DOHH2 (cell line): ENCODE measurements around the gene P3H2.

Experiments
- H3F3A ChIP-seq: fragments of 200-600 bp; sonication (generic), shearing (Covaris generic); 2 replicates; pipeline ENCODE4 v1.6.0; 2016; ENCODE audit warnings: antibody characterized with exemption, mild to moderate bottlenecking; ENCODE audit not compliant: control insufficient read depth, insufficient read depth
- H3K27ac ChIP-seq: fragments of 200-600 bp; sonication (generic); 2 replicates; pipeline ENCODE4 v1.5.1; 2014; ENCODE audit warnings: low read depth, mild to moderate bottlenecking, low read length, moderate library complexity
- H3K27me3 ChIP-seq: fragments of 200-600 bp; sonication (generic); 2 replicates; pipeline ENCODE4 v1.6.1; 2014; ENCODE audit warnings: mild to moderate bottlenecking, low read length, mixed read lengths; ENCODE audit not compliant: control insufficient read depth
- H3K36me3 ChIP-seq: fragments of 200-600 bp; sonication (generic); 2 replicates; pipeline ENCODE4 v1.6.1; 2014; ENCODE audit warnings: mild to moderate bottlenecking, low read length, moderate library complexity, mixed read lengths; ENCODE audit not compliant: control insufficient read depth
- H3K4me1 ChIP-seq: fragments of 200-600 bp; sonication (generic); 2 replicates; pipeline ENCODE4 v1.6.1; 2014; ENCODE audit warnings: mild to moderate bottlenecking, low read length, mixed read lengths; ENCODE audit not compliant: control insufficient read depth
- H3K4me2 ChIP-seq: fragments of 200-600 bp; sonication (generic); 2 replicates; pipeline ENCODE4 v1.6.0; 2014; ENCODE audit warnings: mild to moderate bottlenecking, low read length, moderate library complexity
- H3K4me3 ChIP-seq: fragments of 200-600 bp; sonication (generic); 2 replicates; pipeline ENCODE4 v1.5.1; 2014; ENCODE audit warnings: mild to moderate bottlenecking, low read length, mixed read lengths
- H3K79me2 ChIP-seq: fragments of 200-600 bp; sonication (generic); 2 replicates; pipeline ENCODE4 v1.6.1; 2014; ENCODE audit warnings: mild to moderate bottlenecking, low read length, mixed read lengths; ENCODE audit not compliant: control insufficient read depth
- H3K9me2 ChIP-seq: fragments of 200-600 bp; sonication (generic); replicated peaks from 2 replicates; pipeline ENCODE4 v1.6.1; 2014; ENCODE audit warnings: mild to moderate bottlenecking, low read length, mixed read lengths; ENCODE audit not compliant: control insufficient read depth
- H3K9me3 ChIP-seq: fragments of 200-600 bp; sonication (generic); 2 replicates; pipeline ENCODE4 v1.6.1; 2014; ENCODE audit warnings: antibody characterized with exemption, low read length, mixed read lengths; ENCODE audit not compliant: control insufficient read depth, insufficient read depth
- H4K20me1 ChIP-seq: fragments of 200-600 bp; sonication (generic); 2 replicates; pipeline ENCODE4 v1.6.0; 2014; ENCODE audit warnings: low read depth, mild to moderate bottlenecking, antibody characterized with exemption, low read length, moderate library complexity; ENCODE audit not compliant: control insufficient read depth, insufficient read depth
- CTCF ChIP-seq: fragments of 200-600 bp; sonication (generic); IDR thresholded peaks from one replicate; pipeline ENCODE4 v1.5.1; 2014; ENCODE audit warnings: antibody characterized with exemption, mild to moderate bottlenecking, low read depth, low read length; ENCODE audit not compliant: poor library complexity, severe bottlenecking
- EZH2phosphoT487 ChIP-seq: fragments of 200-600 bp; sonication (generic); IDR thresholded peaks from 2 replicates; pipeline ENCODE4 v1.6.1; 2017; ENCODE audit warnings: borderline replicate concordance, mild to moderate bottlenecking, antibody characterized with exemption, low read length, moderate library complexity, mixed read lengths

Gene P3H2

DNA sequence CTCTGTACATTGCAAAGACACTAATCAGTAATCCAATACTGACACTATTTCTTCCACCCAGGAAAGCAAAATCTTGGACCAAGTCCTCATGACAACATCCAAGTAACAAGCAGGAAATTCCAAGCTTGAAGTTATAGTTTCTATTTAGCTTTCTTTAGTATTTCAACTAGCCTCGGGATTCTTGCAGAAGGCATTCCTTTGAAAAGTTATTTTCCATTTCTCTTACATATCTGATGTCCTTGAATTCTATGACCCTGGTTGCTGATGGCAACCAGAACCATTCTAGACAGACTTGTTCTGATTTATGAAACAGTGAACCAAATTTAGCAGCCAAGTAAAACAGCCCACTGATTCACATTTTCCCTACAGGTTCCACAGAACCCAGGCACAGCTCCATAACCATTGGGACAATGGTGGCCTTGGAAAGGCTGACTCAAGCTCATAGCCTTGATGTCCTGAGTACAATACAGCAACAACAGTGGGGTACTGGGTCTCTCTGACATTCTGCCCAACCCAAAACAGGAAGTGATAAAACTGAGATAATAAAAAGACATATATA lies 26.5 kb downstream of the P3H2 start:
- TF ChIP-seq CTCF = no peak
- TF ChIP-seq EZH2phosphoT487 = no peak
- Histone ChIP-seq H3K36me3 (no peaks in the 10 kb centered on the region), H3K4me1 (no peaks in the 10 kb centered on the region), H3K27me3 (no peaks in the 10 kb centered on the region), H4K20me1 (no peaks in the 10 kb centered on the region), H3K4me3 (no peak overlapping the region), H3K9me3 (no peaks in the 10 kb centered on the region), H3F3A (no peaks in the 10 kb centered on the region), H3K27ac (no peak overlapping the region), H3K4me2 (no peak overlapping the region), H3K79me2 (no peaks in the 10 kb centered on the region), H3K9me2 (no peaks in the 10 kb centered on the region)

GRCh38 chr3:190092250-190092649 lies 28.4 kb downstream of the P3H2 start:
- Histone ChIP-seq H4K20me1 (no peaks in the 10 kb centered on the region), H3K27ac (no peak overlapping the region), H3K9me3 (no peaks in the 10 kb centered on the region), H3F3A (no peaks in the 10 kb centered on the region), H3K4me1 (no peaks in the 10 kb centered on the region), H3K4me2 (no peak overlapping the region), H3K4me3 (no peak overlapping the region), H3K27me3 (no peaks in the 10 kb centered on the region), H3K79me2 (no peaks in the 10 kb centered on the region), H3K36me3 (no peaks in the 10 kb centered on the region), H3K9me2 (no peaks in the 10 kb centered on the region)
- TF ChIP-seq CTCF = no peak
- TF ChIP-seq EZH2phosphoT487 = no peak

- Histone ChIP-seq H3K4me1 (no peaks in the 10 kb centered on the region), H3K4me3 (no peak overlapping the region), H3K27me3 (no peaks in the 10 kb centered on the region), H3K36me3 (no peaks in the 10 kb centered on the region), H3K9me2 (no peaks in the 10 kb centered on the region), H3K9me3 (no peaks in the 10 kb centered on the region), H3K4me2 (no peak overlapping the region), H4K20me1 (no peaks in the 10 kb centered on the region), H3K27ac (no peak overlapping the region), H3F3A (no peaks in the 10 kb centered on the region), H3K79me2 (no peaks in the 10 kb centered on the region)
- TF ChIP-seq EZH2phosphoT487 (no peak), CTCF (no peak)
Observed at GRCh38 chr3:190089711-190090110, 31.0 kb downstream of the P3H2 start.
